IPS-20b (cell line): ENCODE data around the gene NR2C2.
"Not testable (repeated sequence)": the region's sequence is repeated elsewhere in the genome, so short reads cannot be mapped to it uniquely, and the experiment has no call there.

Experiments
- H3K27ac ChIP-seq: one replicate; pipeline ENCODE4 v1.5.1; 2013; ENCODE audit warnings: low read length
- H3K27me3 ChIP-seq: 2 replicates; pipeline ENCODE4 v1.6.1; 2013; ENCODE audit warnings: mild to moderate bottlenecking, low read length, inconsistent platforms; ENCODE audit not compliant: insufficient read depth
- H3K36me3 ChIP-seq: 2 replicates; pipeline ENCODE4 v1.6.1; 2013; ENCODE audit warnings: low read depth, mild to moderate bottlenecking, inconsistent platforms, low read length, moderate library complexity; ENCODE audit not compliant: insufficient read depth
- H3K4me1 ChIP-seq: 2 replicates; pipeline ENCODE4 v1.6.1; 2013; ENCODE audit warnings: mild to moderate bottlenecking, control low read depth, inconsistent platforms, low read length, moderate library complexity; ENCODE audit not compliant: insufficient read depth
- H3K4me3 ChIP-seq: 2 replicates; pipeline ENCODE4 v1.5.1; 2013; ENCODE audit warnings: mild to moderate bottlenecking, low read length, inconsistent platforms
- H3K9ac ChIP-seq: 2 replicates; pipeline ENCODE4 v1.6.1; 2013; ENCODE audit warnings: low read depth, mild to moderate bottlenecking, inconsistent platforms, low read length, moderate library complexity
- H3K9me3 ChIP-seq: 2 replicates; pipeline ENCODE4 v1.6.1; 2013; ENCODE audit warnings: mild to moderate bottlenecking, low read depth, low read length, inconsistent platforms; ENCODE audit not compliant: insufficient read depth

The NR2C2 gene

DNA sequence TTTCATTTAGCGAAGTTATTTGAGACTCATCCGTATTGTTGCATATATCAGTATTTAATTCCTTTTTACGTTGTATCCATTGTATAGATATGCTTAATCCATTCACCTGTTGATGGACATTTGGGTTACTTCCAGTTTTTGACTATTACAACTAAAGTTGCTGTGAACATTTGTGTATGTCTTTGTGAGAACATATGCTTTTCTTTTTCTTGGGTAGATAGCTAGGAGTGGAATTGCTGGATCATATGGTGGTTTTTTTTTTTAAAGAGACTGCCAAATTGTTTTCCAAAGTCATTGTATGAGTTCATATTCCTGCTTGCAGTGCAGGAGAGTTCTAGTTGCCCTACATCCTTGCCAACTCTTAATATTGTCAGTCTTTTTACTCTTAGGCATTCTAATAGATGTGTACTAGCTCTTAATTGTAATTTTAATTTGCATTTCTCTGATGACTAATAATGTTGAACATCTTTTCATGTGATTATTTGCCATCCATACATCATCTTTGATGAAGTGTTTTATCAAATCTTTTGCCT lies 37.3 kb downstream of the NR2C2 start:
- Histone ChIP-seq H3K4me1 (no peaks in the 10 kb centered on the region), H3K4me3 (no peak overlapping the region), H3K27me3 (peaks cover 4% of the 10 kb centered on the region; the same call in 1 of the 2 replicates)

DNA sequence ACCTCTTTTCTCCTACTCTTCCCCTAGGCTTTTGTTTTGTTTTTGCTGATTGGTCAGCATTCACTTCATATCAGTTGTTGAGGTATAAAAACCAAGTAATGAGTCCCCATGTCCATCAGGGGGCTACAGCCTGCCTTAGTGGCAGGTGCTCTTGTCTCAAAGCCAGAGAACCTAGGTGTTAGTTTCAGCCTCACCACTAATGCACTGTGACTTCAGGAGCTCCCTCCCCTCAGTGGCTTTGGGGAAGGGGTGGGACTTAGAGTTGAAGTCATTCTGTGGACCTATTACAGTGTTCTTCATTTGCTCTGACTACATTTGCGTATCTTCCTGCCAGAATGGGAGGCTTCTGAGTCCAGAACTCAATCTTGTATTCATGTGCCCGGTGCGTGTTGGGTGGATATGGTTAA lies 41.6 kb downstream of the NR2C2 start:
- Histone ChIP-seq H3K4me3 (no peak overlapping the region), H3K36me3 (no peaks in the 10 kb centered on the region), H3K27ac (no peak overlapping the region), H3K9ac (no peak overlapping the region), H3K9me3 (no peaks in the 10 kb centered on the region), H3K4me1 (peaks cover 13% of the 10 kb centered on the region), H3K27me3 (peaks cover 4% of the 10 kb centered on the region; the same call in 1 of the 2 replicates)

More for the DNA sequence above, 37.3 kb downstream of the NR2C2 start:
- H3K9me3 ChIP-seq: no peaks in the 10 kb centered on the region
- no peak overlapping the region for H3K9ac ChIP-seq
- no peaks in the 10 kb centered on the region for H3K36me3 ChIP-seq
- no peak overlapping the region for H3K27ac ChIP-seq

GRCh38 chr3:14989943-14990779 lies 42.8 kb downstream of the NR2C2 start:
- Histone ChIP-seq H3K9me3 (no peaks in the 10 kb centered on the region), H3K4me1 (peaks cover 13% of the 10 kb centered on the region), H3K27ac (no peak overlapping the region), H3K4me3 (no peak overlapping the region; the same call in none of the 2 replicates), H3K36me3 (no peaks in the 10 kb centered on the region), H3K9ac (no peak overlapping the region), H3K27me3 (peaks cover 4% of the 10 kb centered on the region; the same call in 1 of the 2 replicates)

- Histone ChIP-seq H3K36me3 (no peaks in the 10 kb centered on the region), H3K27me3 (peaks cover 4% of the 10 kb centered on the region; the same call in 1 of the 2 replicates), H3K4me1 (peaks cover 13% of the 10 kb centered on the region), H3K9me3 (no peaks in the 10 kb centered on the region), H3K4me3 (no peak overlapping the region; the same call in 1 of the 2 replicates), H3K9ac (no peak overlapping the region), H3K27ac (no peak overlapping the region)
These were observed 43.4 kb downstream of the NR2C2 start for GRCh38 chr3:14990780-14991148.

- Histone ChIP-seq H3K27ac (no peak overlapping the region), H3K4me3 (no peak overlapping the region)
These were observed 43.9 kb downstream of the NR2C2 start for GRCh38 chr3:14991151-14991742.

DNA sequence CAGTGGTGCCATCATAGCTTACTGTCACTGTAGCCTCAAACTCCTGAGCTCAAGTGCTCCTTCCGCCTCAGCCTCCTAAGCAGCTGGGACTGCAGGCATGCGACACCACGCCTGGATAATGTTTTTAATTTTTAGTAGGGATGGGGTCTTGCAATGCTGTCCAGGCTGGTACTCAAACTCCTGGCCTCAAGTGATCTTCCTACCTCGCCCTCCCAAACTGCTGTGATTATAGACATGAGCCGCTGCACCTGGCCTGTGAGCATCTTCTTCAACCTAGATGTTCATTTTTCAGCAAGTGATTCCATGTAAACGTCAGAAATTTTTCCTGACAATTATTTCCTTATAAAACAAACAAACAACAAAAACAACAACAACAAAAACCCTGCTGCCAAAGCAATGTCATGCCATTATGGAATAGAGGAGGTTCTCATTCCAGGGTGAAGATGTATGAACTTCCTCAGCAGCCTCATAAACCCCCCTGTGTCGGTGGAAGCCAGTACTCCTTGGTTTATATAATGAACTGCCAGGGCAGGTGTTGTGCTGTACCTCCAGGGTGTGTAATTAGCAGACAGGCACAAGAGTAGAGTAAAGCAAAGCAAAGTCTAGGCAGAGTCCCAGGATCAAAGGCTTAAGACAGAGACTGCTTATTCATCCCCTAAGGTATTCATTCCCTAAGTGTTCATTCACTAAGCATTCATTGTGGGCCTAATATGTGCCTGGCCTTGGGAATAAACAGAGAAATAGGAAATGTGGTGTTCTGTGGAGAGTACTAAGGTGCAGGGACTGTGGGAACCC lies 44.6 kb downstream of the NR2C2 start:
- H3K9ac ChIP-seq: no peak overlapping the region
- H3K36me3 ChIP-seq: no peaks in the 10 kb centered on the region
- H3K27ac ChIP-seq: no peak overlapping the region
- H3K27me3 ChIP-seq: peaks cover 4% of the 10 kb centered on the region; the same call in 1 of the 2 replicates
- peaks cover 13% of the 10 kb centered on the region for H3K4me1 ChIP-seq
- no peak overlapping the region for H3K4me3 ChIP-seq
- no peaks in the 10 kb centered on the region for H3K9me3 ChIP-seq

More at GRCh38 chr3:14991151-14991742, 43.9 kb downstream of the NR2C2 start:
- H3K9ac ChIP-seq: no peak overlapping the region
- H3K9me3 ChIP-seq: no peaks in the 10 kb centered on the region
- peaks cover 4% of the 10 kb centered on the region; the same call in 1 of the 2 replicates for H3K27me3 ChIP-seq
- peaks cover 13% of the 10 kb centered on the region for H3K4me1 ChIP-seq
- H3K36me3 ChIP-seq: no peaks in the 10 kb centered on the region

GRCh38 chr3:14997941-14998340 lies 50.6 kb downstream of the NR2C2 start:
- Histone ChIP-seq H3K4me3 (no peak overlapping the region), H3K27ac (no peak overlapping the region), H3K9me3 (no peaks in the 10 kb centered on the region), H3K4me1 (no peaks in the 10 kb centered on the region), H3K27me3 (no peaks in the 10 kb centered on the region), H3K9ac (no peak overlapping the region), H3K36me3 (peaks cover 8% of the 10 kb centered on the region; the same call in 1 of the 2 replicates)

GRCh38 chr3:14999182-14999581 lies 51.8 kb downstream of the NR2C2 start:
- H3K36me3 ChIP-seq: peaks cover 16% of the 10 kb centered on the region
- not testable (repeated sequence) for H3K4me1 ChIP-seq, H3K9me3 ChIP-seq, H3K4me3 ChIP-seq, H3K9ac ChIP-seq, H3K27ac ChIP-seq, H3K27me3 ChIP-seq

DNA sequence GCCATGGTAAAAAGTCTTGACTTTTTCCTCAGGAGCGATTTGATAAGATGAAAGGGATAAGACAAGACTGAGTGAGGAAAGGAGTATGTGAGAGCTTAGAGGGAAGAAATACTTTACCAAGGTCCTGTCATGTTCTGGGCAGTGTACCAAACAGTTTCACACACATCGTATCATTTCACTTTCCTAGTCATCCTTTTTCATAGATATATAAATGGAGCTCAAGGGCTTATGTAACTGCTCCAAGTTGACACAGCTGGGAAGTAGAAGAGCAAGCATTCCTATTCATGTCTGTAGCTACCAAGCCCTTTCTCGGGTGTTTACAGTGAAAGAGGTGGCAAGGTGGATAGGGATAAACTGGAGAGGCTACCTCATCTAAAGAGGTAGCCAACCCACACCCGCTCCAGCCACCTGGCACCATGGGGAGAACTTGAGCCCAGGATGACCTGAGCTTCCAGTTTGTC lies 60.3 kb downstream of the NR2C2 start:
- no peaks in the 10 kb centered on the region for H3K9me3 ChIP-seq
- H3K4me1 ChIP-seq: no peaks in the 10 kb centered on the region
- H3K27me3 ChIP-seq: no peaks in the 10 kb centered on the region
- no peak overlapping the region for H3K4me3 ChIP-seq
- H3K9ac ChIP-seq: no peak overlapping the region
- peaks cover 55% of the 10 kb centered on the region for H3K36me3 ChIP-seq
- H3K27ac ChIP-seq: no peak overlapping the region

DNA sequence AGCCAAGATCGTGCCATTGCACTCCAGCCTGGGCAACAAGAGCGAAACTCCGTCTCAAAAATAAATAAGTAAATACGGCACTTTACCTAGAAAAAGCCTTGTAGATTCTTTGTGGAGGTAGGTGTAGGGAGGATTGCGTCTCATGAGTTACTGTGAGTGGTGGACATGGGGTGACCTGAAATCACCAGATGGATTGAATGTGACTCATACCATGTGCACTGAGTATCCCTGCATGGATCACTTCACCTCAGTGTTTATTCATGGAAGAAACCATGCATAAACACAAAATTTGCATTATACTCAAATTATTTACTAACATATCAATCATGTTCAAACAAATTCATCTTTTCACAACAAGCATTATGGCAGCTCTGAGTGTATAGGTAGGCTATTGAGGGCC lies 61.8 kb downstream of the NR2C2 start:
- H3K4me3 ChIP-seq: no peak overlapping the region
- H3K9ac ChIP-seq: no peak overlapping the region
- H3K9me3 ChIP-seq: no peaks in the 10 kb centered on the region
- peaks cover 62% of the 10 kb centered on the region for H3K36me3 ChIP-seq
- no peak overlapping the region for H3K27ac ChIP-seq
- H3K27me3 ChIP-seq: no peaks in the 10 kb centered on the region
- no peaks in the 10 kb centered on the region for H3K4me1 ChIP-seq

- Histone ChIP-seq H3K36me3 (peaks cover 67% of the 10 kb centered on the region), H3K4me1 (no peaks in the 10 kb centered on the region), H3K27ac (no peak overlapping the region)
These were observed 63.3 kb downstream of the NR2C2 start for GRCh38 chr3:15010664-15011063.

More at GRCh38 chr3:15010664-15011063, 63.3 kb downstream of the NR2C2 start:
- Histone ChIP-seq H3K9me3 (no peaks in the 10 kb centered on the region), H3K4me3 (no peak overlapping the region), H3K27me3 (no peaks in the 10 kb centered on the region), H3K9ac (no peak overlapping the region)
